Mammary epithelial cell (primary cell): ENCODE measurements around the gene USP49.

Experiments
- CTCF ChIP-seq, 2 donors: IDR thresholded peaks in 1 of 2; conservative IDR thresholded peaks in 1 of 2; 2 replicates each; pipeline ENCODE4 v1.5.1; 2011 to 2012; ENCODE audit warnings: inconsistent platforms in 2 of 2, low read length in 2 of 2, mild to moderate bottlenecking in 2 of 2, control low read depth in 1 of 2, low read depth in 1 of 2; ENCODE audit not compliant: insufficient read depth in 1 of 2; ENCODE audit errors: extremely low read depth in 1 of 2
- EZH2 ChIP-seq: IDR thresholded peaks from 2 replicates; pipeline ENCODE4 v1.6.1; 2012; ENCODE audit warnings: low read length, inconsistent platforms, borderline replicate concordance

DNA sequence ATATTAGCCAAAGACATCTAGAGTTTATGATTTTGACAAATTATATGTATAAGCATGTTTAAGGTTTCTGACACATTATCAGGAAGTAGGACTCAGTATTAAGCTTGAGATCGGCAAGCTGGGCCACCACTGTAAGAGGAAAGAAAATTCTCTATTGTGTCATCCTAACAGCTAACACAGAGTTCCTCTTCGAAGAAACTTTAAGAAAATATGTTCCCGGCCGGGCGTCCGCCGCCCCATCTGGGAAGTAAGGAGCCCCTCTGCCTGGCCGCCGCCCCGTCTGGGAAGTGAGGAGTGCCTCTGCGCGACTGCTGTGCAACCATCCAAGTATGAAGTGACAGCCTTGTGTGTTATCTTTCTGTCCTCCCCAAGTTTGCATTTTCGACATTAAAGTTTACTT, 23.0 kb downstream of the USP49 start:
- no peak for TF ChIP-seq CTCF (conservative IDR thresholded peaks at IDR 0.05 in 1 of 2, IDR thresholded peaks at IDR 0.05 in 1 of 2; ENCODE audit: extremely low read depth in 1 of 2, insufficient read depth in 1 of 2, low read depth in 1 of 2, low read length in 2 of 2)
- TF ChIP-seq EZH2: no peak
